Heart left ventricle (tissue), 16 donors: ENCODE data around the gene SLC12A5. TPM values are rescaled to one million over a fixed set of nuclear protein-coding genes. Genes with fewer than 3 reads are reported as not detected.

Experiments
- ATAC-seq, 4 donors: fragments of 200-7000 bp; cut with Tn5 transposase; one replicate each; pipeline ENCODE4 v1.9.1; 2020 to 2022; ENCODE audit warnings: moderate library complexity in 4 of 4, mild to moderate bottlenecking in 3 of 4, moderate number of reproducible peaks in 1 of 4
- DNase-seq, 5 donors: peaks; one replicate each; pipeline ENCODE4 v3.0.0-alpha.2; 2020
- H3K27ac ChIP-seq, 12 donors: fragments of 200-600 bp; sonication (generic) in 4 of 12; one replicate each; pipeline versions ENCODE4 v1.5.0 to v1.8.0; 2016 to 2022; ENCODE audit warnings: mild to moderate bottlenecking in 2 of 12
- H3K27me3 ChIP-seq, 9 donors: fragments of 200-600 bp; sonication (generic) in 2 of 9; one replicate each; pipeline versions ENCODE4 v1.5.1 to v1.8.0; 2016 to 2022; ENCODE audit warnings: mild to moderate bottlenecking in 3 of 9
- H3K36me3 ChIP-seq, 9 donors: fragments of 200-600 bp; sonication (generic) in 2 of 9; one replicate each; pipeline versions ENCODE4 v1.5.0 to v1.8.0; 2018 to 2022; ENCODE audit warnings: mild to moderate bottlenecking in 2 of 9
- H3K4me1 ChIP-seq, 12 donors: fragments of 200-600 bp; sonication (generic) in 4 of 12; one replicate each; pipeline versions ENCODE4 v1.5.0 to v1.8.0; 2016 to 2022; ENCODE audit warnings: mild to moderate bottlenecking in 3 of 12
- H3K4me3 ChIP-seq, 12 donors: fragments of 200-600 bp; sonication (generic) in 4 of 12; one replicate each; pipeline versions ENCODE4 v1.5.0 to v1.8.0; 2017 to 2022; ENCODE audit warnings: mild to moderate bottlenecking in 9 of 12, moderate library complexity in 4 of 12
- H3K9me3 ChIP-seq, 12 donors: fragments of 200-600 bp; sonication (generic) in 4 of 12; one replicate each; pipeline versions ENCODE4 v1.5.0 to v1.8.0; 2016 to 2022; ENCODE audit warnings: mild to moderate bottlenecking in 1 of 12
- CTCF ChIP-seq, 12 donors: fragments of 200-600 bp; sonication (generic) in 4 of 12; IDR thresholded peaks; one replicate each; pipeline versions ENCODE4 v1.5.0 to v1.8.0; 2018 to 2022; ENCODE audit warnings: antibody characterized with exemption in 12 of 12, mild to moderate bottlenecking in 5 of 12
- POLR2A ChIP-seq, 2 donors: fragments of 450-650 bp; IDR thresholded peaks; one replicate each; pipeline ENCODE4 v1.6.1; 2017; ENCODE audit warnings: antibody characterized with exemption in 2 of 2, mild to moderate bottlenecking in 2 of 2, moderate library complexity in 2 of 2
- WGBS, 4 donors: extraction: QIAGEN DNeasy Blood & Tissue Kit in 2 of 4; methylation state at CpG; one replicate each; pipeline versions ENCODE4 v1.1.5 to v1.1.7; 2013 to 2018; 5-methylcytosine and 5-hydroxymethylcytosine counted together
- intact Hi-C, 10 donors: fragments of 100-400 bp; cut with DNase I; formaldehyde crosslinking; loops; one replicate each; pipeline versions ENCODE4 v1.11.1 to v1.14.2; 2022
- polyA plus RNA-seq, 2 donors: library from polyadenylated mRNA; stranded (reverse); fragments of 200-250 nt; gene quantifications; one replicate each; pipeline ENCODE4 v1.2.3, GENCODE V29; 2013
- total RNA-seq, 9 donors: library from RNA; depleted of rRNA in 2 of 9; stranded (reverse); fragments of >200 nt in 2 of 9; fragmentation: NEBNext Ultra II Directional in 3 of 9; extraction: Animal tissue kit (Norgen Biotek cat#: 25700) in 3 of 9; gene quantifications; one replicate each; pipeline versions ENCODE4 v1.1.0 to v1.2.4, GENCODE V29; 2016 to 2023
- donor health status: ischemic (EF 13 %, LVEDD 7.1; RV severe dilation, severe dysfunction).
- donor health status: healthy with polysubstance abuse.
- donor health status: DM: no; HTN: yes; CAD: no.
- donor health status: DM: no; HTN: no; CAD: no.
- donor health status: ischemic (EF 25% LVEDD 6.9; RV normal size, moderate dysfunction).
- donor health status: ischemic (EF 25% LVEDD 5.7; RV mildly dilated, moderate dysfunction).
- donor health status: healthy.
- donor health status: DM: yes; HTN: yes; CAD: no.
- donor health status: ischemic (EF 35%, LVEDD 5.7; RV mildly dilated, moderate dysfunction).
- donor health status: nonischemic (EF 11% LVEDD 7.7; RV severe dilation, severe dysfunction).
- donor health status: DM: yes; HTN: yes; CAD: no.
- donor health status: PGD.
- donor health status: ischemic (EF 29% LVEDD 5.4; RV normal size, mild dysfunction).
- donor health status: nonischemic (EF 23%, LVEDD 6.1; RV moderate dilation, normal function).

The SLC12A5 gene
- total and polyA plus RNA-seq, 11 donors = 0.73 to 1.7 (median 1.2) TPM; not detected in 8

- Histone ChIP-seq H3K9me3 (no peaks in the 10 kb centered on the region), H3K27me3 (peaks cover 22 to 81% (median 38%) of the 10 kb centered on the region in 9 donors), H3K4me3 (no peak overlapping the region), H3K27ac (no peak overlapping the region), H3K4me1 (peaks cover 0 to 86% (median 0%) of the 10 kb centered on the region in 12 donors), H3K36me3 (no peaks in the 10 kb centered on the region)
- TF ChIP-seq CTCF (IDR thresholded peaks at IDR 0.05) (no peak), POLR2A (IDR thresholded peaks at IDR 0.05) (no peak)
- ATAC-seq = no peak
- DNase-seq = no peak
- WGBS, 4 donors = 82 to 93% (median 89%) methylated on average over 11 of the region's 11 CpGs
- intact Hi-C loops = no loop called here
These were observed 22.1 kb upstream of the SLC12A5 start for GRCh38 chr20:46006964-46007363.

GRCh38 chr20:46007671-46008070, 21.3 kb upstream of the SLC12A5 start:
- Histone ChIP-seq H3K4me1 (peaks cover 0 to 86% (median 0%) of the 10 kb centered on the region in 12 donors), H3K4me3 (no peak overlapping the region), H3K27ac (no peak overlapping the region), H3K9me3 (no peaks in the 10 kb centered on the region), H3K36me3 (no peaks in the 10 kb centered on the region), H3K27me3 (peaks cover 27 to 85% (median 45%) of the 10 kb centered on the region in 9 donors)
- 79 to 82% (median 80%) methylated on average over 4 of the region's 4 CpGs for WGBS, 4 donors
- ATAC-seq = no peak
- TF ChIP-seq POLR2A (IDR thresholded peaks at IDR 0.05) (no peak), CTCF (IDR thresholded peaks at IDR 0.05) (no peak)
- DNase-seq = no peak
- intact Hi-C loops = no loop called here

- DNase-seq = no peak
- Histone ChIP-seq H3K4me1 (peaks cover 0 to 78% (median 0%) of the 10 kb centered on the region in 12 donors), H3K27ac (no peak overlapping the region), H3K36me3 (no peaks in the 10 kb centered on the region), H3K9me3 (no peaks in the 10 kb centered on the region), H3K27me3 (peaks cover 46 to 98% (median 62%) of the 10 kb centered on the region in 9 donors), H3K4me3 (peak overlapping the region in 1 of 12 donors; percentile 44)
- intact Hi-C loops = loop anchor here in 2 of 10 donors (10.0 kb wide), 2 partner anchors 165 to 325 kb away; no protein-coding TSS in a partner anchor
- WGBS, 4 donors = 35 to 48% (median 35%) methylated on average over 19 to 20 of the region's 20 CpGs
- TF ChIP-seq CTCF (IDR thresholded peaks at IDR 0.05) = no peak
- no peak for TF ChIP-seq POLR2A (IDR thresholded peaks at IDR 0.05)
- ATAC-seq = no peak
These were observed 19.2 kb upstream of the SLC12A5 start for GRCh38 chr20:46009816-46010215.

- DNase-seq = peak in 1 of 5 donors; percentile 79
- intact Hi-C loops = loop anchor here in 2 of 10 donors (10.0 kb wide), 2 partner anchors 164 to 324 kb away; no protein-coding TSS in a partner anchor
- peak overlapping the region in 2 of 12 donors; percentile 10 to 44 for H3K4me3 ChIP-seq
These were observed 18.3 kb upstream of the SLC12A5 start for GRCh38 chr20:46010491-46011391.

More at GRCh38 chr20:46010491-46011391, 18.3 kb upstream of the SLC12A5 start:
- ATAC-seq = peak in 3 of 4 donors; percentile 8 to 54 (median 32)
- peaks cover 0 to 68% (median 0%) of the 10 kb centered on the region in 12 donors for H3K4me1 ChIP-seq
- H3K36me3 ChIP-seq = no peaks in the 10 kb centered on the region
- H3K27ac ChIP-seq = peak overlapping the region in 1 of 12 donors; percentile 49
- no peak for TF ChIP-seq POLR2A (IDR thresholded peaks at IDR 0.05)
- no peak for TF ChIP-seq CTCF (IDR thresholded peaks at IDR 0.05)
- no peaks in the 10 kb centered on the region for H3K9me3 ChIP-seq
- peaks cover 50 to 98% (median 66%) of the 10 kb centered on the region in 9 donors for H3K27me3 ChIP-seq
- 7 to 12% (median 10%) methylated on average over 50 to 74 of the region's 74 CpGs for WGBS, 4 donors
